GM19372 (cell line): ENCODE results near the gene SGCE.
"Not testable (repeated sequence)": the region's sequence is repeated elsewhere in the genome, so short reads cannot be mapped to it uniquely, and the experiment has no call there.

Experiments used
- ATAC-seq: cut with Tn5 transposase; IDR thresholded peaks from one replicate; pipeline ENCODE4 v1.9.1; 2021; ENCODE audit warnings: mild to moderate bottlenecking, low read depth, moderate library complexity; ENCODE audit not compliant: unreplicated experiment

SGCE gene, protein sequence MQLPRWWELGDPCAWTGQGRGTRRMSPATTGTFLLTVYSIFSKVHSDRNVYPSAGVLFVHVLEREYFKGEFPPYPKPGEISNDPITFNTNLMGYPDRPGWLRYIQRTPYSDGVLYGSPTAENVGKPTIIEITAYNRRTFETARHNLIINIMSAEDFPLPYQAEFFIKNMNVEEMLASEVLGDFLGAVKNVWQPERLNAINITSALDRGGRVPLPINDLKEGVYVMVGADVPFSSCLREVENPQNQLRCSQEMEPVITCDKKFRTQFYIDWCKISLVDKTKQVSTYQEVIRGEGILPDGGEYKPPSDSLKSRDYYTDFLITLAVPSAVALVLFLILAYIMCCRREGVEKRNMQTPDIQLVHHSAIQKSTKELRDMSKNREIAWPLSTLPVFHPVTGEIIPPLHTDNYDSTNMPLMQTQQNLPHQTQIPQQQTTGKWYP

GRCh38 chr7:94655848-94656657 lies at the start of gene SGCE:
Gene SGCE (minus strand): TSS chr7:94656133. CDS start chr7:94656098, 35 bp downstream.
- ATAC-seq: no peak

DNA sequence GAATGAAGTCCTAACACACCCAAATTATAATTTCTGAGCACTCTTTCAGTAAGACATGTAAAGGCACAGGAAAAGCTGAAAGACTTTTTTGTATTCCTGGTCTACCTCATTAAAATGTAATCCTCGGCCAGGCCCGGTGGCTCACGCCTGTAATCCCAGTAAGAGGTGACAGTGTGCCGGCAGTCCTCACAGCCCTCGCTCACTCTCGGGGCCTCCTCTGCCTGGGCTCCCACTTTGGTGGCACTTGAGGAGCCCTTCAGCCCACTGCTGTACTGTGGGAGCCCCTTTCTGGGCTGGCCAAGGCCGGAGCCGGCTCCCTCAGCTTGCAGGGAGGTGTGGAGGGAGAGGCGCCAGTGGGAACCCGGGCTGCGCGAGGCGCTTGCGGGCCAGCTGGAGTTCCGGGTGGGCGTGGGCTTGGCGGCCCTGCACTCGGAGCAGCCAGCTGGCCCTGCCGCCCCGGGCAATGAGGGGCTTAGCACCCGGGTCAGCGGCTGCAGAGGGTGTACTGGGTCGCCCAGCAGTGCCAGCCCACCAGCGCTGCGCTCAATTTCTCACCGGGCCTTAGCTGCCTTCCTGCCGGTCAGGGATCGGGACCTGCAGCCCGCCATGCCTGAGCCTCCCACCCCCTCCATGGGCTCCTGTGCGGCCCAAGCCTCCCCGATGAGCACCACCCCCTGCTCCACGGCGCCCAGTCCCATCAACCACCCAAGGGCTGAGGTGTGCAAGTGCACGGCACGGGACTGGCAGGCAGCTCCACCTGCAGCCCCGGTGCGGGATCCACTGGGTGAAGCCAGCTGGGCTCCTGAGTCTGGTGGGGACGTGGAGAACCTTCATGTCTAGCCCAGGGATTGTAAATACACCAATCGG lies 49.5 kb upstream of the SGCE start:
- not testable (repeated sequence) for ATAC-seq

DNA sequence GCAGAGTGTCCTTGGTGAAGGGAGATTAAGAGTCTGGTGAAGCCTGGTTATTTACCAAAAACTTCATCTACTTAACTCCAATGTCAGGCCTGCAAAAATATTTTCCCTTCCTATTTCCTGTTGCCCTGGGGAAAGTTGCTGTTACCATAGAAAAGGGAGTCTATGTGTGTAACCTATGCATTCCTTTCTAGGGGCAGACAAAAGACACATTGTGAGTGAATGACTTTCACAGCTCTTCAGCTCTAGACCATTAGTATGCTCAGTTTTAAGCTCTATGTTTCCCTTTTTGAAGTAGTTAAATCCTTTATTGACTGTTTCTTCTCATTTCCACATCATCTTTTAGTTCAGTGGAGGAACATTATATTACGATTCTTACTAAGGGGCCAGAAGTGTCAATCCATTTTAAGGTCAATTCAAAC lies 45.6 kb upstream of the SGCE start:
- ATAC-seq: no peak

DNA sequence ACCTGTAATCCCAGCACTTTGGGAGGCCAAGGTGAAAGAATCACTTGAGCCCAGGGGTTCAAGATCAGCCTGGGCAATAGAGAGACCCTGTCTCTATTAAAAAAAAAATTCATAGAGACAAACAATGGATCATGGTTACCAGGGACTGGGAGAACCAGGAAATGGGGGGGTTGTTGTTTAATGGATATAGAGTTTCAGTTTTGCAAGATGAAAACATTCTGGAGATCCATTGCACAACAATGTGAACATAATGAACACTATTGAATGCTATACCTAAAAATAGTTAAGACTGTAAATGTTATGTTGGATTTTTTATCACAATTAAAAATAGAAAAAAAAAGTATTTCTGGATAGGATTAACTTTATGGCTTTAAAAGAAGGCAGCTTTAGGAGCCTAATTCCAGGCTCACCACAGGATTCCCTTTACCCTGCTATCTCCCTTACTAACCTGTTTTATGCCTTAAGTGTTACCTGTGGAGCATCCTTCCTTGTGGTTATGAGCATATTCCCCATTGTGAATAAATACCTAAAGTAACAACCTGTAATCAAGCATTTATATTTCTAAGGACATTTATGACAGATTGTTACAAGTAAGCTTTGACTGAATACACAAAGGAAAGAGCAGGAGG lies 45.1 kb upstream of the SGCE start:
- ATAC-seq: no peak

GRCh38 chr7:94698275-94698674 lies 42.3 kb upstream of the SGCE start:
- no peak for ATAC-seq

DNA sequence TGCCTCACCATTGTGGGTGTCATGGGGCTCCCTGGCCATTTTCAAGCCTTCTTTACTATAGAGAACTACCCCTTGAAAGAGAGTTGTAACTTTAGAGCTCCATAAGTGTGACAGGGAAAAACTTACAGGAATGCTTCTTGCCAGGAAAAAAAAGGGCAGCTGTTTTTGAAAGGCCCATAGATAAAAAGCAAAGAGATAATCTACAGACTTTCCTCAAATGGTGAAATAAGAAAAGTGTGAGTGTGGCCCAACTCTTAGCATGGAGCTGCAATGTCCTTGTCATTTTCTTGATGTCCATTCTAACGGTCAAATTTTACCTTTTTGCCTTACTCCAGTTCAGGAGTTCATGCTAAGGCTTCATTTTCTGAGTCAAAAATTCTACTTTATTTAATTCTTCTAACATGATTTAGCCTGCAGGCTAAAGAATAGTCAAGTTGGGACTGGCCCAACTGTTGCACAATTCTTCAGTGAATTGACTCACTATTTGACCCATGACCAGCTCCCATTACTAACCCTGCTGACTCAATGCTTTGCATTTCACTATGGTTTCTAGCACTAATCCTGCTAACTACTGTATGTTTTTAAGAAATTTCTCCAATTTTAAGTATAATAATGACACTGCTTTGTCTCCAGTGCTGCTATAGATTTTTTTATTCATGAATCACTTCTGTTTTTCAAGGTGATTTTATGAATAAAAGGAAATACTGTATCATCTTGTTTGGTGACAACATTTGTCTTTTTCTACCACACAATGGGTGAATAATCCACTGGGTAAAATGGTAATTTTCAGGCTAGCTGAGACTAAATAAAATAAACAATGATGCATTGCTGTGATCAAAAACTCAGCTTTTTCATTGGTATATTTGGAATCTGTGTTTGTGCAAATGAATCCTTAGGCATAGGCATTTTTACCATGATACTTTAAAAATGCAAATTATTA lies 41.4 kb upstream of the SGCE start:
- ATAC-seq: no peak

DNA sequence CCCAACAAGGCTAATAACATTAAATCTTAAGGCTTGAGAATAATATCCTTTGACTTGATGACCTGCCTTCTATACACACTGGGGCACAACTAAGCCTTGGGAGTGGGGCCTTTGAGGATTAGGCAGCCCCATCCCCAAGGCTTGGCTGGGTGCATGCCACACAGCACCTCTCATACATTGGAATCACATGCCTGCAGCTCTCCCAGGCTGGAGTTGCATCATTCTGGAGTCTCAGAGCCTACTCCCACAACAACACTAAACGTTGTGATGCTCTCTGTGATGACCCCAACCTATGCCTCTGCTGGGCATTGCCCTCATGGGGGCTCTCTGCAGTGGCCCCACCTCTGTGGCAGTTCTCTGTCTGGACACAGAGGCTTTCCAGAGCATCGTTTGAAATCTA lies 31.9 kb upstream of the SGCE start:
- no peak for ATAC-seq

DNA sequence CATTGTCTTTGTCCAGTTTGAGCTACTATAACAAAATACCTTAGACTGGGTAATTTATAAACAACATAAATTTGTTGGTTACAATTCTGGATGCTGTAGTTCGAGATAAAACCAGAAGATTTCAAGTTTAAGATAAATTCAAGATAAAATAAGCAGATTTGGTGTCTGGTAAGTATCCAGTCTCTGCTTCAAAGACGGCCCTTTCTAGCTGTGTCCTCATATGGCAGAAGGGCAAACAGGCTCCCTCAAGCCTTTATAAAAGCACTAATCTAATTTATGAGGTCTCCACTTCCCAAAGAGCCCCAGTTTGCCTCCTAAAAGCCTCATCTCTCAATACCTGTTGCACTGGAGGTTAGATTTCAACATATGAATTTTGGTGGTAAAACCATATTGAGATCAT lies 31.1 kb upstream of the SGCE start:
- ATAC-seq: no peak

DNA sequence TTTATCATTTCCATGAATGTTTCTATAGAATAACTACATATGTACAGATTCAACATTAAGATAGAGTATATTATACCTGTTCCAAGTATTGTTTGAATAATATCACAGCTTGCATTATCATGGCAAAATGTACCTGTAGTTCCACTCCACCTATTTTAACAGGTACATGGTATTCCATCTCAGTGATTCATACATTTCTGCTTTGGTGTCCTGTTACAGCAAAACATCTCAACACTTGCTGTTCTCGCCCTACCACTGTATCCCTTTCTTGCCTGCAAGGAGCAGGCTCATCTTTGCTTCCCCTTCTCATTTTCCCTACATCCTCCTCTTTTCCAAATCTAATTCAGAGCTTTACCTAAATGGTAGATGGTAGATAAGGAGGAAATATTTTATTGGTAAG lies 27.1 kb upstream of the SGCE start:
- no peak for ATAC-seq

DNA sequence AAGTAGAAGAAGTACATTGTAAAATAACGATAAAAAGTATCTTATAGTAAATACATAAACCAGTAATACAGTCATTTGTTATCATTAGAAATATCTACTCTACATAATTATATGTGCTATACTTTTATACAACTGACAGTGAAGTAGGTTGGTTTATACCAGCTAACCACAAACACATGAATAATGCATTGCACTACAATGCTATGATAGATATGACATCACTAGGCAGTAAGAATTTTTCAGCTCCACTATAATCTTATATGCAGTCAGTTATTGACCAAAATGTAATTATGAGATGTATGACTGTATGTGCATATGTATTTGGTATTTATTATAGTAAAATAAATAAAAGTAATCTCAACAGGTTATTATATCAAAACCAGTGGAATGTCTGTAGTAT lies 23.4 kb upstream of the SGCE start:
- no peak for ATAC-seq

DNA sequence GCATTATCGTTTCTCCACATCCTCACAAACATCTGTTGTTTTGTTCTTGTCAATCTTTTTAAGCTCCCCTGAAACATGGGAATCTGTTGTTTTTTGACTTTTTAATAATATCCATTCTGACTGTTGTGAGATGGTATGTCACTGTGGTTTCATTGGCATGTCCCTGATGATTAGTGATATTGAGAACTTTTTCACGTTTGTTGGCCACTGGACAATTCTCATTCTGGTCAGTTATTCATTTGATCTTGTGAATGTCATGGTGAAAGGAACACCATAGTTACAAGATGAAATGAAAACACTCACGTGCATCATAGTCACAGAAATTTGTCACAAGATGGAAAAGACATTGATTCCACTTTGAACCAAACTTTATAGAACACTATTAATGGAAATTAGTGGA lies 20.5 kb upstream of the SGCE start:
- ATAC-seq: no peak

DNA sequence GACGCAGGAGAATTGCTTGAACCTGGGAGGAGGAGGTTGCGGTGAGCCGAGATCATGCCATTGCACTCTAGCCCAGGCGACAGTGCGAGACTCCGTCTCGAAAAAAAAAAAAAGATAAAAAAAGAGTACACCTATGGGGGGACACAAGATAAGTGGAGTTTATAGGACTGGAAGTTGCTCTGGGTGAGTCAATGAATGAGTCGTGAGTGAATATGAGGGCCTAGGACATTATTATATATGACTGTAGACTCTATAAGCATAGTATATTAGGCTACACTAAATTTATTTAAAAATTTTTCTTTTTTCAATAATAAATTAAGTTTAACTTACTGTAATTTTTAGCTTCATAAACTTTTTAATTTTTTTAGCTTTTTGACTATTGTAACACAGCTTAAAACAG lies 19.4 kb upstream of the SGCE start:
- no peak for ATAC-seq

DNA sequence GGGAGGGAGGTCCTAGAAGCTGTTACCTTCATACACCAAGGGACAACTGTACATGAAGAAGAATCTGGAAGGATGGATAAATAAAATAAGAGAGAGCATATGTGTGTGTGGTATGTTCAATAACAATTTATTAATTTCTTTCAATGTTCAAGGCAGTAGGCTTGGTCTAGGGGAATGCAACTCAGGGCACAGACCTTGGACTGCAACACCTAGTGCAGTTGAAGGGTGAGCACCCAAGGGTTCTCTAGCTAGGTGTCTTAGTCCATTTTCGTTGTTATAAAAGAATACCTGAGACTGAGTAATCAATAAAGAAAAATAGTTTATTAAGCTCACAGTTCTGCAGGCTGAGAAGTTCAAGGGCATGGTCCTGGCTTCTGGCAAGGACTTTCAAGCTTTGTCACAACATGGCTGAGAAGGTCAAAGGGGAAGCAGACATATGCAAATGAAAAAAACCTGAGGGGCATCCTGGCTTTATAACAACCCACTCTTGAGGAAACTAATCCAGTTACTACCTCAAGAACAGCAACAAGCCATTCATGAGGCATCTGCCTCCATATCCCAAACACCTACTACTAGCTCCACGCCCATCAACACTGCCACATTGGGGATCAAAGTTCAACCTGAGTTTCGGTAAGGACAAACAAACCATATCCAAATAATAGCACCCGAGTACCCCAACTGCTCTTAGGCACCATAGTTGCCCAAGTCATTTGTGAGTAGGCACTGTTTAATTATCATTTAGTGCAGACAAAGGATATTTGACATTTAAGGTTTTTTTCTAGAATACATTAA lies 15.7 kb upstream of the SGCE start:
- ATAC-seq: no peak

- no peak for ATAC-seq
Observed at GRCh38 chr7:94669773-94670495, 14.0 kb upstream of the SGCE start.

DNA sequence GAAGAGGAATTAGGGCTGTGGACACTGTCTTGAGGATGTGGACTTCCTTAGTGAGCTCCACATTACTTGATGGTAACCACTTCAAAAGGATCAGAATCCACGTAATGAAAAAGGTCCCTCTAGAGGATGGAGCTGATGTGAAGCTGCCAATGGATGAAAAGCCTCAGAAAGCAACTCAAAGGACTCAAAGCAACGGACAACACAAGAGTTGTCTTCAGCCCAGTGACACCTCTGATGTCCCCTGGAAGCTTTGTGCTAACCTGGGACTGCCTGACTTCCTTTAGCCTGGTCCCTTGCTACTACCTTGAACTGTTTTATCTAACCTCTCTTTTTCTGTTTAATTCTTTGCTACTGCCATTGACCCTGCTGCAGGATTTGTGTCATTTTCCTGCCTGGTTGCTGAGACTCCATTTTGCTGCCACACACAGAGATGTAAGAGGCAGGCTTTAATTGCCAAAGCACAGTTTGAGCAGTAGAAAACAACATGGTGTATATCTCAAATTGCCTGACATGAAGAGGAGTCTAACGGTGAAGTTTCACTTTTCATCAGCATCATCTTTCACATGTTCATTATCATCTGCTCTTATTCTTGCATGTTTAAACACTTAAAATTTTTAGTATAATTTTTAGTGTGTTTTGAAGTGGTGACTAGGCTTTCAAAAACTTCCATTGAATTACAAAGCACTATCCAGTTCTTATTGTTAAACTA lies 11.1 kb upstream of the SGCE start:
- no peak for ATAC-seq

DNA sequence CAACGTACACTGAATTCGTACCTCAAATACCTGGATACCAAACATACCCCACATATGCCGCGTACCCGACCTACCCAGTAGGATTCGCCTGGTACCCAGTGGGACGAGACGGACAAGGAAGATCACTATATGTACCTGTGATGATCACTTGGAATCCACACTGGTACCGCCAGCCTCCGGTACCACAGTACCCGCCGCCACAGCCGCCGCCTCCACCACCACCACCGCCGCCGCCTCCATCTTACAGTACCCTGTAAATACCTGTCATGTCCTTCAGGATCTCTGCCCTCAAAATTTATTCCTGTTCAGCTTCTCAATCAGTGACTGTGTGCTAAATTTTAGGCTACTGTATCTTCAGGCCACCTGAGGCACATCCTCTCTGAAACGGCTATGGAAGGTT lies 9.5 kb upstream of the SGCE start:
- no peak for ATAC-seq

DNA sequence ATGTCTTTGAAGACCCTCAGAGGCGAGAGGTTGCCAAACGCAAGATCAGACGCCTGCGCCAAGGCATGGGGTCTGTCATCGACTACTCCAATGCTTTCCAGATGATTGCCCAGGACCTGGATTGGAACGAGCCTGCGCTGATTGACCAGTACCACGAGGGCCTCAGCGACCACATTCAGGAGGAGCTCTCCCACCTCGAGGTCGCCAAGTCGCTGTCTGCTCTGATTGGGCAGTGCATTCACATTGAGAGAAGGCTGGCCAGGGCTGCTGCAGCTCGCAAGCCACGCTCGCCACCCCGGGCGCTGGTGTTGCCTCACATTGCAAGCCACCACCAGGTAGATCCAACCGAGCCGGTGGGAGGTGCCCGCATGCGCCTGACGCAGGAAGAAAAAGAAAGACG lies 8.1 kb upstream of the SGCE start:
- no peak for ATAC-seq
